HCEC 1CT (cell line): ENCODE measurements around the gene CPT1C.

Source experiments
- DNase-seq: peaks from one replicate; pipeline ENCODE4 v3.0.0-alpha.2; 2017

CPT1C gene

GRCh38 chr19:49662011-49662410 lies 28.9 kb upstream of the CPT1C start:
- DNase-seq = no peak

- no peak for DNase-seq
Observed at GRCh38 chr19:49663224-49663623, 27.7 kb upstream of the CPT1C start.

- DNase-seq = peak; percentile 79
Observed at GRCh38 chr19:49664171-49665035, 26.5 kb upstream of the CPT1C start.

GRCh38 chr19:49665036-49665350 lies 25.9 kb upstream of the CPT1C start:
- DNase-seq = no peak

- DNase-seq = peak; percentile 94
Observed at GRCh38 chr19:49665351-49666119, 25.4 kb upstream of the CPT1C start, which contains the start of the genes BCL2L12 and IRF3. Gene BCL2L12, plus strand, starts transcription at chr19:49665933. Its CDS starts 760 bp downstream, at chr19:49666693. Gene IRF3, minus strand, starts transcription at chr19:49665857. Its CDS starts 1,019 bp downstream, at chr19:49664838.

GRCh38 chr19:49666120-49666444 lies 24.8 kb upstream of the CPT1C start:
- peak; percentile 46 for DNase-seq

GRCh38 chr19:49667473-49667872 lies 23.4 kb upstream of the CPT1C start:
- no peak for DNase-seq

GRCh38 chr19:49669516-49669915 lies 21.4 kb upstream of the CPT1C start:
- no peak for DNase-seq

- DNase-seq = peak; percentile 42
Observed at GRCh38 chr19:49672131-49672919, 18.6 kb upstream of the CPT1C start.

GRCh38 chr19:49676136-49676783 lies 14.7 kb upstream of the CPT1C start:
- DNase-seq = peak; percentile 89

- DNase-seq = peak; percentile 100
Observed at GRCh38 chr19:49676784-49677230, 14.1 kb upstream of the CPT1C start.

GRCh38 chr19:49677231-49677900 lies 13.6 kb upstream of the CPT1C start, which contains the start of gene PRMT1:
Gene PRMT1, plus strand, starts transcription at chr19:49677271. Its CDS starts 10 bp downstream, at chr19:49677281.
- no peak for DNase-seq

- peak; percentile 41 for DNase-seq
Observed at GRCh38 chr19:49677901-49678674, 12.8 kb upstream of the CPT1C start.

GRCh38 chr19:49678985-49679770 lies 11.7 kb upstream of the CPT1C start:
- no peak for DNase-seq

GRCh38 chr19:49679771-49680413 lies 11.0 kb upstream of the CPT1C start:
- DNase-seq = no peak

- peak; percentile 67 for DNase-seq
Observed at GRCh38 chr19:49680421-49681351, 10.2 kb upstream of the CPT1C start.

- DNase-seq = no peak
Observed at GRCh38 chr19:49681830-49682229, 9.1 kb upstream of the CPT1C start.

GRCh38 chr19:49682274-49682673 lies 8.6 kb upstream of the CPT1C start:
- no peak for DNase-seq
